PC-9 (cell line): Measurements from ENCODE around the gene SLC36A4. TPM values are rescaled to one million over a fixed set of nuclear protein-coding genes. Genes with fewer than 3 reads are reported as not detected.

ENCODE experiments used
- BruUV-seq: library from RNA; stranded (reverse); fragments of 400-500 nt; replicated peaks from 2 replicates; lab custom pipeline; 2021; lab: Mats Ljungman, UMichigan
- CTCF ChIA-PET: fragments of 300-600 bp; sonication (Branson Sonifier 250); formaldehyde crosslinking; loops from one replicate; lab custom pipeline; 2022; ENCODE audit warnings: antibody characterized with exemption; lab: Charles Lee
- POLR2A ChIA-PET: fragments of 300-600 bp; sonication (Branson Sonifier 250); formaldehyde crosslinking; loops from one replicate; lab custom pipeline; 2022; ENCODE audit warnings: antibody characterized with exemption; ENCODE audit not compliant: unreplicated experiment; lab: Charles Lee
- DNase-seq, 2 experiments: peaks; one replicate each; pipeline versions ENCODE4 v3.0.0 to v3.0.0-alpha.2; 2015 to 2022; ENCODE audit warnings: mixed read lengths in 1 of 2
- H2AFZ ChIP-seq: fragments of 200-600 bp; sonication (generic); 2 replicates; pipeline ENCODE4 v1.8.1; 2017; ENCODE audit warnings: antibody characterized with exemption
- H3F3A ChIP-seq: fragments of 200-600 bp; sonication (generic); 2 replicates; pipeline ENCODE4 v1.8.1; 2017; ENCODE audit warnings: antibody characterized with exemption, mild to moderate bottlenecking, low read depth; ENCODE audit not compliant: insufficient read depth
- H3K27ac ChIP-seq: fragments of 200-600 bp; sonication (generic); 2 replicates; pipeline ENCODE4 v1.6.1; 2016; ENCODE audit warnings: mixed run types
- H3K27me3 ChIP-seq: fragments of 200-600 bp; sonication (generic); 2 replicates; pipeline ENCODE4 v1.6.1; 2016; ENCODE audit warnings: low read depth, mixed run types; ENCODE audit not compliant: insufficient read depth
- H3K36me3 ChIP-seq: fragments of 200-600 bp; sonication (generic); 2 replicates; pipeline ENCODE4 v1.6.1; 2016; ENCODE audit warnings: low read depth, mixed run types
- H3K4me1 ChIP-seq: fragments of 200-600 bp; sonication (generic); replicated peaks from 2 replicates; pipeline ENCODE4 v1.6.1; 2016; ENCODE audit warnings: mixed run types; ENCODE audit not compliant: insufficient read depth
- H3K4me2 ChIP-seq: fragments of 200-600 bp; sonication (generic); 2 replicates; pipeline ENCODE4 v1.6.1; 2017; ENCODE audit warnings: mixed run types
- H3K4me3 ChIP-seq: fragments of 200-600 bp; sonication (generic); 2 replicates; pipeline ENCODE4 v1.6.1; 2016; ENCODE audit warnings: mixed run types
- H3K79me2 ChIP-seq: fragments of 200-600 bp; sonication (generic); 2 replicates; pipeline ENCODE4 v1.6.1; 2017; ENCODE audit warnings: low read depth, mixed run types
- H3K9me2 ChIP-seq: fragments of 200-600 bp; sonication (generic); 2 replicates; pipeline ENCODE4 v1.8.1; 2017; ENCODE audit warnings: mild to moderate bottlenecking; ENCODE audit not compliant: insufficient read depth
- H3K9me3 ChIP-seq: fragments of 200-600 bp; sonication (generic); 2 replicates; pipeline ENCODE4 v1.8.1; 2016; ENCODE audit warnings: low read depth; ENCODE audit not compliant: insufficient read depth
- H4K20me1 ChIP-seq: fragments of 200-600 bp; sonication (generic); 2 replicates; pipeline ENCODE4 v1.8.1; 2017; ENCODE audit not compliant: insufficient read depth
- EZH2 ChIP-seq: fragments of 200-600 bp; sonication (generic); IDR thresholded peaks from 2 replicates; pipeline ENCODE4 v1.8.0; 2017; ENCODE audit warnings: antibody characterized with exemption, low read depth
- intact Hi-C: fragments of 100-400 bp; cut with micrococcal nuclease; formaldehyde crosslinking; loops from one replicate; pipeline ENCODE4 v1.10.0; 2022; ENCODE audit not compliant: unreplicated experiment
- total RNA-seq: library from RNA; stranded (reverse); gene quantifications from 2 replicates; pipeline ENCODE4 v1.2.3, GENCODE V29; 2021
- TF ChIP-seq, protein P1 (sequence below): fragments of 200-600 bp; sonication (generic); conservative IDR thresholded peaks from 2 replicates; pipeline ENCODE4 v1.6.1; 2017; ENCODE audit warnings: mixed run types, antibody characterized with exemption, mild to moderate bottlenecking, moderate library complexity

SLC36A4 gene
- total RNA-seq, 1 experiment from 2014 or later, result 17.7 TPM

DNA sequence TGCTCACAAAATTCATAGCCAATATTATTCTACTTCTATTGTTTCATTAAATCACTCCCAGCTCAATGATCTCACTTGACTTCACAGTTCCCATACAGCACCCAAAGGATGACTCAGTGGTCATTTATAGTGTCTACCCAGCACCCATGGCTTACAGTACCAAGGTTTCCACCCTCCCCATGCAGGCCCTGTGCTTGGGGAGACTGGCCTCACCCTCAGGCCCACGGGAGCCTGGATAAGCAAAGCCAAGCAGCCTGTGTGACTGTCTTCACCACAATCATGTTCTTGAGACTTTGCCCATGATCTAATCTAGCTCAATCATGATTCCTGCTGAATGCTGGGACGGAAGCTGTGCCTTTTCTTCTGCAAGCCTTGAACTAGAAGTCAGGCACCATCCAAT is 97.6 kb downstream of the SLC36A4 start:
- POLR2A ChIA-PET, result no interaction called here
- CTCF ChIA-PET, result no interaction called here
- no peak for DNase-seq
- H3K27ac ChIP-seq, result no peak overlapping the region
- no peaks in the 10 kb centered on the region for H3K9me2 ChIP-seq
- no peaks in the 10 kb centered on the region for H4K20me1 ChIP-seq
- H3K9me3 ChIP-seq, result peaks cover 5% of the 10 kb centered on the region; the same call in 1 of the 2 replicates
- no peaks in the 10 kb centered on the region for H3F3A ChIP-seq
- H3K4me2 ChIP-seq, result no peak overlapping the region
- H3K27me3 ChIP-seq, result no peaks in the 10 kb centered on the region
- H2AFZ ChIP-seq, result no peak overlapping the region
- H3K36me3 ChIP-seq, result no peaks in the 10 kb centered on the region
- no peak for TF ChIP-seq EZH2
- TF ChIP-seq, protein P1, sequence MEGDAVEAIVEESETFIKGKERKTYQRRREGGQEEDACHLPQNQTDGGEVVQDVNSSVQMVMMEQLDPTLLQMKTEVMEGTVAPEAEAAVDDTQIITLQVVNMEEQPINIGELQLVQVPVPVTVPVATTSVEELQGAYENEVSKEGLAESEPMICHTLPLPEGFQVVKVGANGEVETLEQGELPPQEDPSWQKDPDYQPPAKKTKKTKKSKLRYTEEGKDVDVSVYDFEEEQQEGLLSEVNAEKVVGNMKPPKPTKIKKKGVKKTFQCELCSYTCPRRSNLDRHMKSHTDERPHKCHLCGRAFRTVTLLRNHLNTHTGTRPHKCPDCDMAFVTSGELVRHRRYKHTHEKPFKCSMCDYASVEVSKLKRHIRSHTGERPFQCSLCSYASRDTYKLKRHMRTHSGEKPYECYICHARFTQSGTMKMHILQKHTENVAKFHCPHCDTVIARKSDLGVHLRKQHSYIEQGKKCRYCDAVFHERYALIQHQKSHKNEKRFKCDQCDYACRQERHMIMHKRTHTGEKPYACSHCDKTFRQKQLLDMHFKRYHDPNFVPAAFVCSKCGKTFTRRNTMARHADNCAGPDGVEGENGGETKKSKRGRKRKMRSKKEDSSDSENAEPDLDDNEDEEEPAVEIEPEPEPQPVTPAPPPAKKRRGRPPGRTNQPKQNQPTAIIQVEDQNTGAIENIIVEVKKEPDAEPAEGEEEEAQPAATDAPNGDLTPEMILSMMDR, result no peak
- intact Hi-C loops, result no loop called here
- H3K79me2 ChIP-seq, result no peaks in the 10 kb centered on the region
- H3K4me1 ChIP-seq, result no peaks in the 10 kb centered on the region
- no TSS peak for BruUV-seq
- H3K4me3 ChIP-seq, result no peak overlapping the region

DNA sequence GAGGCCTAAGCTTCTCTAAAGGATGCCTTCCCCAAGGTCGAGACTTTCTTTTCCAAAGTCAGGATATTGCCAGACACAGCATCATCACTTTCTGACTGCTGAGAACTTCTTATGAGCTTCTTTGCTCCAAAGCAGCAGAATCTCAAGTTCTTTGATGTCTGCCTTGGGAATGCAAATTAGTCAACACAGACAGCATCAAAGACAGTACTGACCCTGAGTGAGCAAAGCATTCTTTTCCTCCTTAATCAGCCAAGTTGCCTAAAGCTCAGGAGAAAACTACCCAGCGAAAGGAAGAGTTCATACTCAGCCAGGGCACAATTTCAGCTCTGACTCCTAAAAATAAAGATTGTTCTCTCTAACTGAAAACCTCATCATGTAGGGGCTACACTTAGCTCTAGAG is 98.0 kb downstream of the SLC36A4 start:
- H3K9me2 ChIP-seq, result no peaks in the 10 kb centered on the region
- CTCF ChIA-PET, result no interaction called here
- POLR2A ChIA-PET, result interaction anchor here (0.5 kb wide), 1 partner anchor 13 kb away, joined by 3 read pairs; no protein-coding TSS in a partner anchor

More for the DNA sequence above, 98.0 kb downstream of the SLC36A4 start:
- Histone ChIP-seq H3K9me3 (peaks cover 5% of the 10 kb centered on the region; the same call in 1 of the 2 replicates), H3K4me1 (no peaks in the 10 kb centered on the region), H3K79me2 (no peaks in the 10 kb centered on the region), H3K36me3 (no peaks in the 10 kb centered on the region), H4K20me1 (no peaks in the 10 kb centered on the region), H3K27ac (no peak overlapping the region), H3F3A (no peaks in the 10 kb centered on the region), H3K4me3 (no peak overlapping the region), H3K4me2 (no peak overlapping the region), H2AFZ (no peak overlapping the region), H3K27me3 (no peaks in the 10 kb centered on the region)
- BruUV-seq, result no TSS peak
- no peak for DNase-seq
- intact Hi-C loops, result no loop called here
- TF ChIP-seq, protein P1, result no peak
- no peak for TF ChIP-seq EZH2

Other genes starting within 250 kb of the SLC36A4 start
- gene MTNR1B, start 228.3 kb downstream of the SLC36A4 start, total RNA-seq, result not detected in 2 replicates
- gene DEUP1, start 132.8 kb upstream of the SLC36A4 start, total RNA-seq, result not detected in 2 replicates